Astrocyte of the cerebellum (primary cell): ENCODE measurements around the gene SEC16A.

Experiments
- DNase-seq: peaks from one replicate; pipeline ENCODE4 v3.0.0-alpha.2; 2011; ENCODE audit warnings: low read depth
- H3K4me3 ChIP-seq: 2 replicates; pipeline ENCODE4 v1.5.1; 2011; ENCODE audit warnings: mild to moderate bottlenecking, low read depth, low read length, moderate library complexity
- in situ Hi-C: cut with HindIII; loops from 2 replicates; pipeline ENCODE4 v1.10.0; 2017; ENCODE audit warnings: low sequenced_read_pairs
- TF ChIP-seq, protein P1 (sequence below): IDR thresholded peaks from 2 replicates; pipeline ENCODE4 v1.5.1; 2012; ENCODE audit warnings: low read length, low read depth, moderate library complexity, mild to moderate bottlenecking; ENCODE audit errors: missing control alignments

Gene SEC16A

DNA sequence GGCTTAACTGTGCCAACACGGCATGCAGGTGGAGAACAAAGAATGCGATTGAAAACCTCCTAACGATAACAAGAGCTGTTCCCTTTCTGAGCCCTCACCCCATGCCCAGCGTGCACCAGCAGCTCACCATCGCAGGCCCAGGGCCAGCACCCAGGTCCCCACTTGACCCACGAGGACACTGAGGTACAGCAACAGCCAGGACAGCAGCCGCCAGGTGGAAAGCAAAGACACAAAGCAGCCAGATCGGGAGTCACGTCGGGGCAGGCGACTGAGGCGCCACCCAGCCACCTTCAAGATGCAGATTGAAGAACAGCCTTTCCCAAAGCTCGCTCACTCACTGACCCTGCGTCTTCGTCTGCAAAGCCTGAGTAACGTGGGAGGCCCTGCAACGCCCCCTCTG is 6.9 kb upstream of the SEC16A start:
- no peak for DNase-seq
- TF ChIP-seq, protein P1, sequence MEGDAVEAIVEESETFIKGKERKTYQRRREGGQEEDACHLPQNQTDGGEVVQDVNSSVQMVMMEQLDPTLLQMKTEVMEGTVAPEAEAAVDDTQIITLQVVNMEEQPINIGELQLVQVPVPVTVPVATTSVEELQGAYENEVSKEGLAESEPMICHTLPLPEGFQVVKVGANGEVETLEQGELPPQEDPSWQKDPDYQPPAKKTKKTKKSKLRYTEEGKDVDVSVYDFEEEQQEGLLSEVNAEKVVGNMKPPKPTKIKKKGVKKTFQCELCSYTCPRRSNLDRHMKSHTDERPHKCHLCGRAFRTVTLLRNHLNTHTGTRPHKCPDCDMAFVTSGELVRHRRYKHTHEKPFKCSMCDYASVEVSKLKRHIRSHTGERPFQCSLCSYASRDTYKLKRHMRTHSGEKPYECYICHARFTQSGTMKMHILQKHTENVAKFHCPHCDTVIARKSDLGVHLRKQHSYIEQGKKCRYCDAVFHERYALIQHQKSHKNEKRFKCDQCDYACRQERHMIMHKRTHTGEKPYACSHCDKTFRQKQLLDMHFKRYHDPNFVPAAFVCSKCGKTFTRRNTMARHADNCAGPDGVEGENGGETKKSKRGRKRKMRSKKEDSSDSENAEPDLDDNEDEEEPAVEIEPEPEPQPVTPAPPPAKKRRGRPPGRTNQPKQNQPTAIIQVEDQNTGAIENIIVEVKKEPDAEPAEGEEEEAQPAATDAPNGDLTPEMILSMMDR, result no peak
- no peak overlapping the region for H3K4me3 ChIP-seq
- in situ Hi-C loops, result loop anchor here (5.0 kb wide), 3 partner anchors 68 to 153 kb away; no protein-coding TSS in a partner anchor

DNA sequence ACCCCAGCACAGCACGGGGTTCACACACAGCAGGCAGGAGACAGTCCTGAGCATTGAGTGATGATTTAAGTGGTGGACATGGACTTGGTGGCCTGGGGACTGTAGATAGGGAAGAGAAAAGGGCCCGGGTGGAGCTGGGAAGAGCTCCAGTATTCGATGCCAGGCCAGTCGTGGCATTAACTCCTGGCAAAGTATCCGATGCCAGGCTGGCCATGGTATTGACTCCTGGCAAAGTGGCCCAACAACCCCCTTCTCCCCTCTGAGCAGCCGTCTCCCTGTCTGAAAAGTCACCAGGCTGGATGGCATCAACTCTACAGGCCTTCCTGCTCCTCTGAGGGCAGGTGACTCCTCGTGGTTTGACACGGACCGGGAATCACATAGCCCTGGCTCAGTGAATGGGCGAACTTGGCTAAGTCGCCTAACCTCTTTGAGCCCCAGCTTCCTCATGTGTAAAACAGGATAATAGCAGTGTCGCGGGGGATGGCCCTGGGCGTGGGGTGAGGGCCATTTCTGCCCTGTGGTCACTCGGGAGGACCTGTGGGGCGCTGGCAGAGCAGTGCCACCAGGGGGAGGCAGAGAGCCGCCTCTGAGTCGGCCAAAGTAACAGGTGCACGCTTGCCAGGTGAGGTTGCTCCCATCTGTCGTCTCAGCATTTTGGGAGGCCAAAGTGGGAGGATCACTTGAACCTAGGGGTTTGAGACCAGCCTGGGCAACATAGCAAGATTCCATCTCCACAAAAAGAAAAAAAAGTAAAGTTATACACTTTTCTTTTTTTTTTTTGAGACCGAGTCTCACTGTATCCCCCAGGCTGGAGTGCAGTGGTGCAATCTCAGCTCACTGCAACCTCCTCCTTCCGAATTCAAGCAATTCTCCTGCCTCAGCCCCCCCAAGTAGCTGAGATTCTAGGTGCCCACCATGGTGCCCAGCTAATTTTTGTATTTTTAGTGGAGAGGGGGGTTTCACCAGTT is 5.7 kb upstream of the SEC16A start:
- in situ Hi-C loops, result loop anchor here (5.0 kb wide), 3 partner anchors 69 to 154 kb away; no protein-coding TSS in a partner anchor
- H3K4me3 ChIP-seq, result no peak overlapping the region
- DNase-seq, result no peak

DNA sequence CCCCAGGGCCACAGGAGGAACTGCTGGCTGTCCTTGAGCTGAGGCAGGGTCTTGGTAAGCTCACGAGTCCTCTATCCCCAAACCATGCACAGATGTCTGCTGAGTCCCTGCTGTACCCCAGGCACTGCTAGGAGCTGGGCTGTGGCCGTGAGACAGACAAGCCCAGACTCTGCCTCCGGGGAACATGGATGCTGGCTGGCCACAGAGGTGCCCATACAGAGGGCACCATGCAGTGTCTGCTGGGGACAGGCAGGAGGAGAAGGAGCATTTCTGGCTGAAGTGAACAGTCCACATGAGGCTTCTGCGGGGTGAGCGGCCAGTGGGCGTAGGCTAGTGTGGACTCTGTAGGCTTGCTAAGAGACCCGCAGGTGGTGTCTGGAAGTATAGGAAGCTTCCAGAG is 4.8 kb upstream of the SEC16A start:
- DNase-seq, result no peak
- TF ChIP-seq, protein P1, result no peak
- in situ Hi-C loops, result loop anchor here (5.0 kb wide), 3 partner anchors 70 to 155 kb away; no protein-coding TSS in a partner anchor
- no peak overlapping the region for H3K4me3 ChIP-seq

More for the DNA sequence above, 5.7 kb upstream of the SEC16A start:
- TF ChIP-seq, protein P1, result peak; percentile 96

DNA sequence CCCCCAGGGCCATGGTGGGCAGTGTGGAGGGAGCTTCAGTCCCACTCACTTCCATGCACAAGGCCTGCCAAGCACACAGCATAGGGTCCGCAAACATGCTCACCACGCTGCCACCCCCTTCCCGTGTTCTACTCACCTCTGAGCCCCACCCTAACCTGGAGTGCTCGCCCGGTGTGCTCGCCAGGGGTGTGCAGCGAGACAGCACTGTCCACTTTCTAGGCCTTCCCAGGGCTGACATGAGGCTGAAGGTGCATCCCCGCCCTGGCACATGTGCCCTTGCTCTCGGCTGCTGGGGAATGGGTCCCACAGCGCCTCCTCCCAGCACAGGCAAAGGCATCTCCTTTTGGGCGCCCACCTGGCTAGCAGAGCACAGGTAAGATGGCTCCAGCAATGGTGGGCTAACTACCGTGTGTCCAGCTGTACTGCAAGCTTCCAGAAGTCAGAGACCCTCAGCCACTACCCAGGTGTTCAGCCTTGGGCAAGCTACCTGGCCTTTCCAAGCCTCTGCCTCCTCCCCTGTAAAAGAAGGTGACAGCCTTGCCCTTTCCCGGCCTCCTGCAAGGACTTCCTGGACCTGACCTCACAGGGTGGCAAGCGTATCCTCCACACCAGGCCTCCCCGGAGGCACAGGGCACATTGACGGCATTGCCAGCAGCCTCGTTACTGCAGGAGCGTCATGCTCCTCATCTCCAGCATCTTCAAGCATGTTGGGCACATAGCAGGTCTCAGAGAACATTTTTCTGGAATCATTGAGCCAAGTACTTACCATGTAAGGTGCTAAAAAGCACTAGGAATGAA is 4.2 kb upstream of the SEC16A start:
- TF ChIP-seq, protein P1, result no peak
- DNase-seq, result no peak
- in situ Hi-C loops, result loop anchor here (5.0 kb wide), 3 partner anchors 70 to 155 kb away; no protein-coding TSS in a partner anchor
- no peak overlapping the region for H3K4me3 ChIP-seq

DNA sequence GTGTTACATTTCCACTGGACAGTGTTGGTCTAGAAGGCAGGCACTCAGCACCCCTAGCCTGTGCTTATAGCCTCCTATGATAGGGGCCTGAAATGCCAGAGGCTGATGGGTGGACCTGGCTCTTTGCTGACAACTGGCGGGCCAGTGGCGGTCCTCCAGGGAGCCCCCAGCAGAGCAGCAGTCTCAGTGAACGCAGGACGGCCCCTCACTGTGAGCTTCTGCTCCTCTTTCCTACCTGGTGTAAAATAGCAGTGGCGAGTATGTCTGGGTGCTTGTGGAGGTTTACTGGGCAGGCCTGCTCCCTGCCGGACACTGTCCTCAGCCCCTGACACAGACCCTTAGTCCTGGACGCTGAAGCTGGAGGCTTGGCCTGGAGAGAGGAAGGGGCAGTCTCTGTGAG is 3.3 kb upstream of the SEC16A start:
- H3K4me3 ChIP-seq, result no peak overlapping the region
- TF ChIP-seq, protein P1, result no peak
- DNase-seq, result no peak
- in situ Hi-C loops, result loop anchor here (5.0 kb wide), 3 partner anchors 71 to 156 kb away; no protein-coding TSS in a partner anchor
